ENCODE results near the gene GMPR2.

The GMPR2 gene

GRCh38 chr14:24195186-24196070 lies 37.3 kb upstream of the GMPR2 start, which contains the start of gene TM9SF1:
Gene TM9SF1, minus strand, starts transcription at chr14:24195441. Its CDS starts 422 bp downstream, at chr14:24195019.
- peak; percentile 34; the same call in 1 of the 2 replicates for TF ChIP-seq SPI1 (IDR thresholded peaks at IDR 0.05; ENCODE audit: borderline replicate concordance, low read depth)
- TF ChIP-seq, protein P1, sequence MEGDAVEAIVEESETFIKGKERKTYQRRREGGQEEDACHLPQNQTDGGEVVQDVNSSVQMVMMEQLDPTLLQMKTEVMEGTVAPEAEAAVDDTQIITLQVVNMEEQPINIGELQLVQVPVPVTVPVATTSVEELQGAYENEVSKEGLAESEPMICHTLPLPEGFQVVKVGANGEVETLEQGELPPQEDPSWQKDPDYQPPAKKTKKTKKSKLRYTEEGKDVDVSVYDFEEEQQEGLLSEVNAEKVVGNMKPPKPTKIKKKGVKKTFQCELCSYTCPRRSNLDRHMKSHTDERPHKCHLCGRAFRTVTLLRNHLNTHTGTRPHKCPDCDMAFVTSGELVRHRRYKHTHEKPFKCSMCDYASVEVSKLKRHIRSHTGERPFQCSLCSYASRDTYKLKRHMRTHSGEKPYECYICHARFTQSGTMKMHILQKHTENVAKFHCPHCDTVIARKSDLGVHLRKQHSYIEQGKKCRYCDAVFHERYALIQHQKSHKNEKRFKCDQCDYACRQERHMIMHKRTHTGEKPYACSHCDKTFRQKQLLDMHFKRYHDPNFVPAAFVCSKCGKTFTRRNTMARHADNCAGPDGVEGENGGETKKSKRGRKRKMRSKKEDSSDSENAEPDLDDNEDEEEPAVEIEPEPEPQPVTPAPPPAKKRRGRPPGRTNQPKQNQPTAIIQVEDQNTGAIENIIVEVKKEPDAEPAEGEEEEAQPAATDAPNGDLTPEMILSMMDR (IDR thresholded peaks at IDR 0.05; ENCODE audit: insufficient read depth, low read length): no peak
- TF ChIP-seq, protein P2, sequence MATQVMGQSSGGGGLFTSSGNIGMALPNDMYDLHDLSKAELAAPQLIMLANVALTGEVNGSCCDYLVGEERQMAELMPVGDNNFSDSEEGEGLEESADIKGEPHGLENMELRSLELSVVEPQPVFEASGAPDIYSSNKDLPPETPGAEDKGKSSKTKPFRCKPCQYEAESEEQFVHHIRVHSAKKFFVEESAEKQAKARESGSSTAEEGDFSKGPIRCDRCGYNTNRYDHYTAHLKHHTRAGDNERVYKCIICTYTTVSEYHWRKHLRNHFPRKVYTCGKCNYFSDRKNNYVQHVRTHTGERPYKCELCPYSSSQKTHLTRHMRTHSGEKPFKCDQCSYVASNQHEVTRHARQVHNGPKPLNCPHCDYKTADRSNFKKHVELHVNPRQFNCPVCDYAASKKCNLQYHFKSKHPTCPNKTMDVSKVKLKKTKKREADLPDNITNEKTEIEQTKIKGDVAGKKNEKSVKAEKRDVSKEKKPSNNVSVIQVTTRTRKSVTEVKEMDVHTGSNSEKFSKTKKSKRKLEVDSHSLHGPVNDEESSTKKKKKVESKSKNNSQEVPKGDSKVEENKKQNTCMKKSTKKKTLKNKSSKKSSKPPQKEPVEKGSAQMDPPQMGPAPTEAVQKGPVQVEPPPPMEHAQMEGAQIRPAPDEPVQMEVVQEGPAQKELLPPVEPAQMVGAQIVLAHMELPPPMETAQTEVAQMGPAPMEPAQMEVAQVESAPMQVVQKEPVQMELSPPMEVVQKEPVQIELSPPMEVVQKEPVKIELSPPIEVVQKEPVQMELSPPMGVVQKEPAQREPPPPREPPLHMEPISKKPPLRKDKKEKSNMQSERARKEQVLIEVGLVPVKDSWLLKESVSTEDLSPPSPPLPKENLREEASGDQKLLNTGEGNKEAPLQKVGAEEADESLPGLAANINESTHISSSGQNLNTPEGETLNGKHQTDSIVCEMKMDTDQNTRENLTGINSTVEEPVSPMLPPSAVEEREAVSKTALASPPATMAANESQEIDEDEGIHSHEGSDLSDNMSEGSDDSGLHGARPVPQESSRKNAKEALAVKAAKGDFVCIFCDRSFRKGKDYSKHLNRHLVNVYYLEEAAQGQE (IDR thresholded peaks at IDR 0.05; ENCODE audit: insufficient replicate concordance, low read depth): peak; percentile 51
- TF ChIP-seq POLR2AphosphoS5 (IDR thresholded peaks at IDR 0.05; ENCODE audit: low read depth): peak; percentile 85
- peak; percentile 81 for TF ChIP-seq GABPA (IDR thresholded peaks at IDR 0.05; ENCODE audit: low read depth)
- Histone ChIP-seq H3K4me3 (replicated peaks; ENCODE audit: insufficient read depth, low read length) (peak within 1 kb of the TSS; percentile 79), H3K27ac (replicated peaks) (peak within 1 kb of the TSS; percentile 99), H3K27me3 (ENCODE audit: insufficient read depth, poor library complexity, severe bottlenecking) (no peaks in the 10 kb centered on the region)
- DNase-seq (ENCODE audit: low read depth in 1 of 2, low spot score in 1 of 2): peak; percentile 88 to 91

- Histone ChIP-seq H3K4me3 (replicated peaks; ENCODE audit: insufficient read depth, low read length) (peak overlapping the region; percentile 79), H3K27me3 (ENCODE audit: insufficient read depth, poor library complexity, severe bottlenecking) (no peaks in the 10 kb centered on the region), H3K27ac (replicated peaks) (peak overlapping the region; percentile 99)
- peak; percentile 34 to 61 for DNase-seq (ENCODE audit: low read depth in 1 of 2, low spot score in 1 of 2)
- TF ChIP-seq, protein P2 (IDR thresholded peaks at IDR 0.05; ENCODE audit: insufficient replicate concordance, low read depth): no peak
- TF ChIP-seq GABPA (IDR thresholded peaks at IDR 0.05; ENCODE audit: low read depth) (no peak), POLR2AphosphoS5 (IDR thresholded peaks at IDR 0.05; ENCODE audit: low read depth) (no peak), SPI1 (IDR thresholded peaks at IDR 0.05; ENCODE audit: borderline replicate concordance, low read depth) (peak; percentile 88)
- TF ChIP-seq, protein P1 (IDR thresholded peaks at IDR 0.05; ENCODE audit: insufficient read depth, low read length): no peak
Observed at GRCh38 chr14:24196071-24197055, 36.4 kb upstream of the GMPR2 start.

DNA sequence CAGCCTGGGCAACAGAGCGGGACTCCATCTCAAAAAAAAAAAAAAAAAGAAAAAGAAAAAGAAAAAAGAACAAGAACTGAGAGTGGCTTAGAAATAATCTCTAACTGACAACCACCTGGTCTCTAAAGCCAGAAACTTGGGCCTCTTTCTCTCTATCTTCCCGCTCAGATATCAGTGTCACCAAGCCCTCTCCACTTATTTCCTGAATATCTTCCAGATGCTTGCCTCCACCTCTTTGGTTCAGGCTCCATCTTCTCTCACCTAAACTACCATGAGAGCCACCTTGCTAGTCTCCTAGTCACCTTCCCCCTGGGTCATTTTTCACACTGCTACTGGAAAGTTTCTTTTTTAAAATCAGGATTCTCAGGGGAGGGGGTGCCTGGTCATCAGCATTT lies 35.7 kb upstream of the GMPR2 start:
- no peak for TF ChIP-seq GABPA (IDR thresholded peaks at IDR 0.05; ENCODE audit: low read depth)
- TF ChIP-seq SPI1 (IDR thresholded peaks at IDR 0.05; ENCODE audit: borderline replicate concordance, low read depth): no peak
- TF ChIP-seq, protein P1 (IDR thresholded peaks at IDR 0.05; ENCODE audit: insufficient read depth, low read length): no peak
- TF ChIP-seq, protein P2 (IDR thresholded peaks at IDR 0.05; ENCODE audit: insufficient replicate concordance, low read depth): no peak
- no peak for TF ChIP-seq POLR2AphosphoS5 (IDR thresholded peaks at IDR 0.05; ENCODE audit: low read depth)
- H3K4me3 ChIP-seq (replicated peaks; ENCODE audit: insufficient read depth, low read length): peak overlapping the region; percentile 79
- H3K27ac ChIP-seq (replicated peaks): peak overlapping the region; percentile 99
- no peaks in the 10 kb centered on the region for H3K27me3 ChIP-seq (ENCODE audit: insufficient read depth, poor library complexity, severe bottlenecking)
- DNase-seq (ENCODE audit: low read depth in 1 of 2, low spot score in 1 of 2): no peak

Measured in HL-60 (cell line).